H1 (cell line): Measurements from ENCODE around the gene RS1. TPM values are rescaled to one million over a fixed set of nuclear protein-coding genes. Genes with fewer than 3 reads are reported as not detected.

Experiments
- CTCF ChIA-PET: fragments of 300-600 bp; sonication (Branson Sonifier 250); formaldehyde crosslinking; loops from one replicate; lab custom pipeline; 2021; ENCODE audit not compliant: partially characterized antibody; lab: Charles Lee
- POLR2A ChIA-PET: fragments of 300-600 bp; sonication (Branson Sonifier 250); formaldehyde crosslinking; loops from one replicate; lab custom pipeline; 2021; ENCODE audit warnings: inconsistent platforms; ENCODE audit not compliant: partially characterized antibody; lab: Charles Lee
- DNase-seq, 2 experiments: peaks; one replicate each; pipeline versions ENCODE4 v3.0.0 to v3.0.0-alpha.2; 2010 to 2022; ENCODE audit warnings: low spot score in 2 of 2, low read depth in 1 of 2, mixed read lengths in 1 of 2
- FAIRE-seq: peaks from 2 replicates; lab custom pipeline; 2011; peaks lifted over from hg19 to GRCh38; lab: Jason Lieb, UNC
- H2AFZ ChIP-seq: 2 replicates; pipeline ENCODE4 v1.8.1; 2012; ENCODE audit warnings: low read length, inconsistent platforms
- H2AK5ac ChIP-seq: 2 replicates; pipeline ENCODE4 v1.6.1; 2013; ENCODE audit warnings: low read depth, low read length
- H2BK120ac ChIP-seq: replicated peaks from 2 replicates; pipeline ENCODE3; 2013; ENCODE audit warnings: low read depth, low read length, inconsistent platforms
- H2BK12ac ChIP-seq: 2 replicates; pipeline ENCODE4 v1.6.1; 2013; ENCODE audit warnings: low read depth, low read length
- H2BK15ac ChIP-seq: 2 replicates; pipeline ENCODE4 v1.6.1; 2013; ENCODE audit warnings: low read length
- H2BK20ac ChIP-seq: 2 replicates; pipeline ENCODE4 v1.6.1; 2013; ENCODE audit warnings: low read length
- H2BK5ac ChIP-seq: 2 replicates; pipeline ENCODE4 v1.6.1; 2013; ENCODE audit warnings: low read depth, low read length
- H3K14ac ChIP-seq: 2 replicates; pipeline ENCODE4 v1.6.1; 2013; ENCODE audit warnings: inconsistent platforms; ENCODE audit not compliant: insufficient read length
- H3K18ac ChIP-seq: 2 replicates; pipeline ENCODE4 v1.6.1; 2013; ENCODE audit warnings: low read length; ENCODE audit errors: extremely low read depth
- H3K23ac ChIP-seq: 2 replicates; pipeline ENCODE4 v1.6.1; 2013; ENCODE audit warnings: inconsistent platforms; ENCODE audit not compliant: insufficient read length
- H3K23me2 ChIP-seq: 2 replicates; pipeline ENCODE4 v1.6.1; 2013; ENCODE audit warnings: low read depth, low read length
- H3K27ac ChIP-seq: 2 replicates; pipeline ENCODE4 v1.6.1; 2011; ENCODE audit warnings: low read depth, low read length, inconsistent platforms
- H3K27me3 ChIP-seq, 4 experiments: replicated peaks in 1 of 4; 1 replicate in 1 of 4; 2 replicates in 3 of 4; pipeline versions ENCODE4 v1.6.1 to v1.8.1; 2011 to 2013; ENCODE audit warnings: low read length in 3 of 4, mild to moderate bottlenecking in 3 of 4, inconsistent platforms in 2 of 4, mixed read lengths in 2 of 4, moderate library complexity in 1 of 4; ENCODE audit not compliant: control insufficient read depth in 3 of 4, insufficient read depth in 3 of 4; ENCODE audit errors: extremely low read depth in 1 of 4
- H3K36me3 ChIP-seq, 4 experiments: 2 replicates each; pipeline versions ENCODE4 v1.6.1 to v1.8.1; 2011 to 2013; ENCODE audit warnings: mild to moderate bottlenecking in 4 of 4, low read length in 3 of 4, moderate library complexity in 2 of 4, control low read depth in 1 of 4, inconsistent platforms in 1 of 4; ENCODE audit not compliant: insufficient read depth in 4 of 4, control insufficient read depth in 2 of 4
- H3K4ac ChIP-seq: replicated peaks from 2 replicates; pipeline ENCODE3; 2013; ENCODE audit warnings: low read length, low read depth, mixed read lengths, inconsistent platforms; ENCODE audit not compliant: insufficient read length
- H3K4me1 ChIP-seq, 4 experiments: replicated peaks in 1 of 4; 1 replicate in 1 of 4; 2 replicates in 3 of 4; pipeline versions ENCODE4 v1.6.1 to v1.8.1; 2011 to 2013; ENCODE audit warnings: low read length in 3 of 4, inconsistent platforms in 2 of 4, mixed read lengths in 1 of 4; ENCODE audit not compliant: insufficient read depth in 4 of 4, control insufficient read depth in 3 of 4
- H3K4me2 ChIP-seq, 2 experiments: 2 replicates each; pipeline versions ENCODE4 v1.6.1 to v1.8.1; 2011 to 2013; ENCODE audit warnings: low read depth in 2 of 2, low read length in 2 of 2, control low read depth in 1 of 2, inconsistent platforms in 1 of 2, mild to moderate bottlenecking in 1 of 2; ENCODE audit not compliant: insufficient read depth in 1 of 2
- H3K4me3 ChIP-seq, 4 experiments: fragments of 200-600, 300-600 bp in 1 of 4; sonication (generic), shearing (Covaris generic), sonication (Bioruptor Twin) in 1 of 4; 2 replicates each; pipeline versions ENCODE4 v1.5.1 to v1.8.1; 2011 to 2016; ENCODE audit warnings: low read length in 4 of 4, low read depth in 3 of 4, control low read depth in 2 of 4, inconsistent platforms in 2 of 4, mild to moderate bottlenecking in 2 of 4, mixed read lengths in 1 of 4, moderate library complexity in 1 of 4; ENCODE audit not compliant: insufficient read depth in 2 of 4; ENCODE audit errors: extremely low read depth in 1 of 4
- H3K56ac ChIP-seq: replicated peaks from 2 replicates; pipeline ENCODE3; 2013; ENCODE audit warnings: low read depth, mild to moderate bottlenecking, mixed read lengths, low read length, inconsistent platforms; ENCODE audit not compliant: insufficient read length
- H3K79me1 ChIP-seq: 2 replicates; pipeline ENCODE4 v1.6.1; 2013; ENCODE audit warnings: low read depth, low read length, control low read depth
- H3K79me2 ChIP-seq, 2 experiments: 2 replicates each; pipeline versions ENCODE4 v1.6.1 to v1.8.1; 2012 to 2013; ENCODE audit warnings: low read length in 2 of 2, mild to moderate bottlenecking in 2 of 2, inconsistent platforms in 1 of 2; ENCODE audit not compliant: insufficient read depth in 2 of 2, control insufficient read depth in 1 of 2
- H3K9ac ChIP-seq, 4 experiments: replicated peaks in 1 of 4; 1 replicate in 1 of 4; 2 replicates in 3 of 4; pipeline versions ENCODE4 v1.6.1 to v1.8.1; 2011 to 2013; ENCODE audit warnings: low read depth in 3 of 4, low read length in 3 of 4, control low read depth in 2 of 4, mild to moderate bottlenecking in 2 of 4, moderate library complexity in 2 of 4, inconsistent platforms in 1 of 4; ENCODE audit errors: extremely low read depth in 1 of 4
- H3K9me3 ChIP-seq, 2 experiments: 2 replicates each; pipeline versions ENCODE4 v1.6.1 to v1.8.1; 2012 to 2013; ENCODE audit warnings: mild to moderate bottlenecking in 2 of 2, moderate library complexity in 2 of 2, control low read depth in 1 of 2, inconsistent platforms in 1 of 2, low read depth in 1 of 2, low read length in 1 of 2, mixed read lengths in 1 of 2; ENCODE audit not compliant: insufficient read depth in 2 of 2
- H4K20me1 ChIP-seq, 2 experiments: replicated peaks in 1 of 2; 2 replicates each; pipeline versions ENCODE3 to v1.8.1; 2011 to 2013; ENCODE audit warnings: inconsistent platforms in 2 of 2, low read length in 2 of 2, mild to moderate bottlenecking in 1 of 2; ENCODE audit not compliant: insufficient read depth in 2 of 2, control insufficient read depth in 1 of 2
- H4K5ac ChIP-seq: 2 replicates; pipeline ENCODE4 v1.6.1; 2013; ENCODE audit warnings: low read length, low read depth, mixed read lengths, inconsistent platforms; ENCODE audit not compliant: insufficient read length
- H4K8ac ChIP-seq: 2 replicates; pipeline ENCODE4 v1.8.0; 2013; ENCODE audit warnings: mild to moderate bottlenecking, moderate library complexity, low read length, inconsistent platforms; ENCODE audit not compliant: insufficient read depth; ENCODE audit errors: extremely low read depth
- H4K91ac ChIP-seq: replicated peaks from 2 replicates; pipeline ENCODE3; 2013; ENCODE audit warnings: low read length, mixed read lengths, inconsistent platforms; ENCODE audit not compliant: insufficient read length
- BACH1 ChIP-seq: IDR thresholded peaks from 2 replicates; pipeline ENCODE4 v1.6.1; 2012; ENCODE audit warnings: low read length, improper control_type of control experiment
- CBX5 ChIP-seq: fragments of 300-800, 300-1000 bp; sonication (generic); IDR thresholded peaks from 2 replicates; pipeline ENCODE4 v1.7.1; 2016; ENCODE audit warnings: antibody characterized with exemption, low read length, low read depth
- CEBPB ChIP-seq: IDR thresholded peaks from 2 replicates; pipeline ENCODE4 v1.6.1; 2012; ENCODE audit warnings: low read depth, low read length
- EGR1 ChIP-seq: IDR thresholded peaks from 2 replicates; pipeline ENCODE4 v1.6.1; 2011; ENCODE audit warnings: low read depth, low read length, borderline replicate concordance
- GABPA ChIP-seq: IDR thresholded peaks from 2 replicates; pipeline ENCODE4 v1.6.1; 2011; ENCODE audit warnings: mild to moderate bottlenecking, low read length, moderate library complexity, borderline replicate concordance; ENCODE audit not compliant: insufficient read depth
- MAX ChIP-seq: IDR thresholded peaks from 2 replicates; pipeline ENCODE4 v1.6.1; 2012; ENCODE audit warnings: inconsistent platforms
- RFX5 ChIP-seq: IDR thresholded peaks from 2 replicates; pipeline ENCODE4 v1.6.1; 2011; ENCODE audit warnings: low read depth, low read length, improper control_type of control experiment, borderline replicate concordance
- USF2 ChIP-seq: IDR thresholded peaks from 2 replicates; pipeline ENCODE4 v1.6.1; 2011; ENCODE audit warnings: low read length, improper control_type of control experiment
- WGBS, 2 experiments: shearing (Covaris generic) in 1 of 2; methylation state at CpG; one replicate each; pipeline versions ENCODE4 v1.1.6 to v1.1.7; 2013 to 2015; ENCODE audit warnings: low lambda C conversion rate in 2 of 2, mixed read lengths in 2 of 2, inconsistent platforms in 1 of 2, low coverage in 1 of 2, missing lambda C conversion rate in 1 of 2; ENCODE audit not compliant: insufficient replicate concordance in 2 of 2, insufficient coverage in 1 of 2, insufficient read length in 1 of 2; ENCODE audit errors: extremely low coverage in 1 of 2, missing lambda C conversion rate in 1 of 2; 5-methylcytosine and 5-hydroxymethylcytosine counted together
- polyA plus RNA-seq, 7 experiments: library from polyadenylated mRNA; depleted of rRNA in 3 of 7; stranded (reverse) in 5 of 7; unstranded in 2 of 7; fragments of >200 nt in 5 of 7; fragments of 200-250 nt in 2 of 7; gene quantifications; 1 replicate in 5 of 7; 2 replicates in 1 of 7; 4 replicates in 1 of 7; pipeline versions ENCODE4 v1.2.1 to v1.2.3, GENCODE V29; 2011 to 2013; ENCODE audit warnings: missing spikeins in 2 of 7, mixed read lengths in 2 of 7
- total RNA-seq: library from RNA; stranded (reverse); fragmentation: NEBNext Ultra II Directional; extraction: Animal tissue kit (Norgen Biotek cat#: 25700); gene quantifications from 2 replicates; pipeline ENCODE4 v1.2.1, GENCODE V29; 2021
- TF ChIP-seq, protein P1 (sequence below): IDR thresholded peaks from 2 replicates; pipeline ENCODE4 v1.6.1; 2012; ENCODE audit warnings: inconsistent platforms
- TF ChIP-seq, protein P2 (sequence below), 3 experiments: IDR thresholded peaks; 1 replicate in 2 of 3; 2 replicates in 1 of 3; pipeline versions ENCODE4 v1.5.1 to v1.6.1; 2011; ENCODE audit warnings: low read length in 3 of 3, mild to moderate bottlenecking in 3 of 3, inconsistent platforms in 2 of 3, low read depth in 1 of 3, moderate library complexity in 1 of 3; ENCODE audit not compliant: insufficient read depth in 1 of 3; ENCODE audit errors: control extremely low read depth in 1 of 3

The RS1 gene
- total and polyA plus RNA-seq, 2 of the 8 experiments (the other 6 are each of a cell fraction or from before 2014, with no cell fraction given): 0.03 TPM; not detected in 1

GRCh38 chrX:18682979-18683387 is 11.1 kb upstream of the RS1 start:
- Histone ChIP-seq H3K14ac (no peak overlapping the region), H3K36me3 (no peaks in the 10 kb centered on the region), H2BK120ac (no peak overlapping the region), H3K4me2 (no peak overlapping the region), H3K9me3 (no peaks in the 10 kb centered on the region), H3K56ac (no peak overlapping the region), H3K4me3 (no peak overlapping the region), H3K27ac (no peak overlapping the region), H3K9ac (no peak overlapping the region), H3K18ac (no peak overlapping the region), H2BK5ac (no peak overlapping the region), H4K5ac (no peak overlapping the region), H4K91ac (no peak overlapping the region), H4K8ac (no peak overlapping the region), H3K4ac (no peak overlapping the region), H3K27me3 (no peaks in the 10 kb centered on the region), H2AK5ac (no peak overlapping the region), H2BK15ac (no peak overlapping the region), H4K20me1 (no peaks in the 10 kb centered on the region), H3K23ac (no peak overlapping the region), H3K79me1 (no peaks in the 10 kb centered on the region), H3K79me2 (no peaks in the 10 kb centered on the region), H3K23me2 (no peaks in the 10 kb centered on the region), H2BK12ac (no peak overlapping the region), H3K4me1 (0 out of 7 replicates have a peak, but pooled peaks cover 0 to 2% (median 0%) of the 10 kb centered on the region in 4 experiments), H2BK20ac (no peak overlapping the region), H2AFZ (no peak overlapping the region)
- POLR2A ChIA-PET: no interaction called here
- WGBS, 2 experiments: 98% methylated on average over 7 of the region's 9 CpGs; no CpG with 5 or more reads in 1 of the 2 experiments
- FAIRE-seq (no peak), DNase-seq (no peak)
- CTCF ChIA-PET: interaction anchor here (0.6 to 1.9 kb wide), 2 partner anchors 11 to 55 kb away, joined by 3 to 6 read pairs; no protein-coding TSS in a partner anchor
- TF ChIP-seq GABPA: no peak
- TF ChIP-seq EGR1: no peak
- TF ChIP-seq RFX5: no peak
- TF ChIP-seq MAX: no peak
- no peak for TF ChIP-seq CBX5
- no peak for TF ChIP-seq CEBPB
- TF ChIP-seq, protein P1, sequence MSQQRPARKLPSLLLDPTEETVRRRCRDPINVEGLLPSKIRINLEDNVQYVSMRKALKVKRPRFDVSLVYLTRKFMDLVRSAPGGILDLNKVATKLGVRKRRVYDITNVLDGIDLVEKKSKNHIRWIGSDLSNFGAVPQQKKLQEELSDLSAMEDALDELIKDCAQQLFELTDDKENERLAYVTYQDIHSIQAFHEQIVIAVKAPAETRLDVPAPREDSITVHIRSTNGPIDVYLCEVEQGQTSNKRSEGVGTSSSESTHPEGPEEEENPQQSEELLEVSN: no peak
- no peak for TF ChIP-seq USF2
- no peak for TF ChIP-seq BACH1
- TF ChIP-seq, protein P2, sequence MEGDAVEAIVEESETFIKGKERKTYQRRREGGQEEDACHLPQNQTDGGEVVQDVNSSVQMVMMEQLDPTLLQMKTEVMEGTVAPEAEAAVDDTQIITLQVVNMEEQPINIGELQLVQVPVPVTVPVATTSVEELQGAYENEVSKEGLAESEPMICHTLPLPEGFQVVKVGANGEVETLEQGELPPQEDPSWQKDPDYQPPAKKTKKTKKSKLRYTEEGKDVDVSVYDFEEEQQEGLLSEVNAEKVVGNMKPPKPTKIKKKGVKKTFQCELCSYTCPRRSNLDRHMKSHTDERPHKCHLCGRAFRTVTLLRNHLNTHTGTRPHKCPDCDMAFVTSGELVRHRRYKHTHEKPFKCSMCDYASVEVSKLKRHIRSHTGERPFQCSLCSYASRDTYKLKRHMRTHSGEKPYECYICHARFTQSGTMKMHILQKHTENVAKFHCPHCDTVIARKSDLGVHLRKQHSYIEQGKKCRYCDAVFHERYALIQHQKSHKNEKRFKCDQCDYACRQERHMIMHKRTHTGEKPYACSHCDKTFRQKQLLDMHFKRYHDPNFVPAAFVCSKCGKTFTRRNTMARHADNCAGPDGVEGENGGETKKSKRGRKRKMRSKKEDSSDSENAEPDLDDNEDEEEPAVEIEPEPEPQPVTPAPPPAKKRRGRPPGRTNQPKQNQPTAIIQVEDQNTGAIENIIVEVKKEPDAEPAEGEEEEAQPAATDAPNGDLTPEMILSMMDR (IDR thresholded peaks at IDR 0.05; ENCODE audit: control extremely low read depth in 1 of 3, insufficient read depth in 1 of 3, low read depth in 1 of 3, low read length in 3 of 3): no peak
